Ishikawa (cell line): ENCODE measurements around the gene TRA2A.

Experiments
- CREB1 ChIP-seq: IDR thresholded peaks from 2 replicates; pipeline ENCODE4 v1.6.1; 2012; ENCODE audit warnings: low read depth
- EGR1 ChIP-seq: IDR thresholded peaks from 2 replicates; pipeline ENCODE4 v1.6.1; 2012
- FOXM1 ChIP-seq: IDR thresholded peaks from 2 replicates; pipeline ENCODE4 v1.6.1; 2012; ENCODE audit warnings: low read depth, borderline replicate concordance
- REST ChIP-seq: IDR thresholded peaks from 2 replicates; pipeline ENCODE4 v1.6.1; 2012; ENCODE audit warnings: low read depth, mild to moderate bottlenecking
- TAF1 ChIP-seq: IDR thresholded peaks from 2 replicates; pipeline ENCODE4 v1.6.1; 2012; ENCODE audit warnings: low read depth, mild to moderate bottlenecking
- YY1 ChIP-seq: IDR thresholded peaks from 2 replicates; pipeline ENCODE4 v1.6.1; 2012; ENCODE audit warnings: low read depth
- TF ChIP-seq, protein P1 (sequence below): IDR thresholded peaks from 2 replicates; pipeline ENCODE4 v1.6.1; 2012

DNA sequence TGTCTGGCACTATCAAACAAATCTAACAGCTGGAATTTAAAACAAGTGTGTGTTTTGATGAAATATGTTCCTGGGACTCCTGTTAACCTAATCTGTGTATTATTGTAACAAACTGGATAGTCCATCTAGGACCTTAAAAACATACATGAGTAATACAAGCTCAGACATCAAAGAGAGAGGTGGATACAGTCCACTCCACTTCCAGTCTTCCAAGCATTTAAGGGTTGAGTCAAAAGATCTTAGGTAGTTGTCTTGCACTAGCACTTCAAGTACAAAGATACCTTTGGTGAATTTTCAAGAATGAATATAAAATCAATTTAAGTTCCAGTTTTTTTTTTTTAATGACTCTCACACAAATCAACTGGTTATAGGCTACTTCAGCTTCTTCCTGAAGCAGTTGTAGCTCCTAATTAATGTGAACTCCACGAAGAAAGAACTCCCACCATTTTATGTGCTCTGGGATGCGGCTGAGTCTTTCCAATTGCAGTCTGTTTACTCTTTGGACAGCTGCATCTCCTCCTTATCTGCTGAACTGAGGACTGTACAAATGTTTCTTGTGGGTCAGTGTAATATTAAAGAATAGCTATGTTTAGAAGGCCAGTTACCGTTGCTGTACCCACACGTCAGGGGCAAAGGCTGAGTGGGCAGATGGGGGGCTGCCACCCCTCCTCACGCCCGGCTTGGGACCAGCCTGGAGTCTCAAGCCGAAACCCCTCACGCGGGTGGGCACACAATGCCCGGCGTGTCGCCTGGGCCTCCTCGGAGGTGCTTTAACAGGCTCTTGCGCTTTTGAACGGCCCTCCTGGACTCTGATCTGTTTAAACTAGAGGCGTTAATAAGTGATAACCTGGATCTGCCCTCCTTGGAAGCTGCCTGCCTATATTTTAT, 58.6 kb downstream of the TRA2A start:
- TF ChIP-seq, protein P1, sequence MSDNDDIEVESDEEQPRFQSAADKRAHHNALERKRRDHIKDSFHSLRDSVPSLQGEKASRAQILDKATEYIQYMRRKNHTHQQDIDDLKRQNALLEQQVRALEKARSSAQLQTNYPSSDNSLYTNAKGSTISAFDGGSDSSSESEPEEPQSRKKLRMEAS = no peak
- no peak for TF ChIP-seq EGR1
- no peak for TF ChIP-seq FOXM1
- TF ChIP-seq REST = no peak
- no peak for TF ChIP-seq YY1
- TF ChIP-seq CREB1 = no peak
- TF ChIP-seq TAF1 = no peak; the same call in 1 of the 2 replicates
